MM.1S (cell line): ENCODE measurements around the gene TRIM52.
"Not testable (repeated sequence)": the region's sequence is repeated elsewhere in the genome, so short reads cannot be mapped to it uniquely, and the experiment has no call there.

ENCODE experiments used
- EZH2 ChIP-seq: fragments of 300-600 bp; sonication (generic); optimal IDR thresholded peaks from 2 replicates; pipeline ENCODE3; 2017; ENCODE audit warnings: low read depth, mild to moderate bottlenecking, antibody characterized with exemption, low read length, mixed read lengths
- TF ChIP-seq, protein P1 (sequence below): fragments of 300-600 bp; sonication (generic); IDR thresholded peaks from 2 replicates; pipeline ENCODE4 v1.5.1; 2016; ENCODE audit warnings: antibody characterized with exemption, low read length, mixed read lengths

DNA sequence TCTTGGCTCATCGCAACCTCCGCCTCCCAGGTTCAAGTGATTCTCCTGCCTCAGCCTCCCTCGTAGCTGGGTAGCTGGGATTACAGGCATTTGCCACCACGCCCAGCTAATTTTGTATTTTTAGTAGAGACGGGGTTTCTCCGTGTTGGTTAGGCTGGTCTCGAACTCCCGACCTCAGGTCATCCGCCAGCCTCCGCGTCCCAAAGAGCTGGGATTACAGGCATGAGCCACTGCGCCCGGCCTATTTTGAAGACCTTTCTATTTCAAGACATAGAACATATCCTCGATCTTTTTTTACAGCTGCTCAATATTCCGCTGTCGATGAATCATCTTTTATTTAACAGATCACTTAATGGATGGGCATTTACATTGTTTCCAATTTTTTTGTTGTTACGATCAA, 50.2 kb downstream of the TRIM52 start:
- TF ChIP-seq, protein P1, sequence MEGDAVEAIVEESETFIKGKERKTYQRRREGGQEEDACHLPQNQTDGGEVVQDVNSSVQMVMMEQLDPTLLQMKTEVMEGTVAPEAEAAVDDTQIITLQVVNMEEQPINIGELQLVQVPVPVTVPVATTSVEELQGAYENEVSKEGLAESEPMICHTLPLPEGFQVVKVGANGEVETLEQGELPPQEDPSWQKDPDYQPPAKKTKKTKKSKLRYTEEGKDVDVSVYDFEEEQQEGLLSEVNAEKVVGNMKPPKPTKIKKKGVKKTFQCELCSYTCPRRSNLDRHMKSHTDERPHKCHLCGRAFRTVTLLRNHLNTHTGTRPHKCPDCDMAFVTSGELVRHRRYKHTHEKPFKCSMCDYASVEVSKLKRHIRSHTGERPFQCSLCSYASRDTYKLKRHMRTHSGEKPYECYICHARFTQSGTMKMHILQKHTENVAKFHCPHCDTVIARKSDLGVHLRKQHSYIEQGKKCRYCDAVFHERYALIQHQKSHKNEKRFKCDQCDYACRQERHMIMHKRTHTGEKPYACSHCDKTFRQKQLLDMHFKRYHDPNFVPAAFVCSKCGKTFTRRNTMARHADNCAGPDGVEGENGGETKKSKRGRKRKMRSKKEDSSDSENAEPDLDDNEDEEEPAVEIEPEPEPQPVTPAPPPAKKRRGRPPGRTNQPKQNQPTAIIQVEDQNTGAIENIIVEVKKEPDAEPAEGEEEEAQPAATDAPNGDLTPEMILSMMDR: not testable (repeated sequence)
- not testable (repeated sequence) for TF ChIP-seq EZH2
